Hematopoietic multipotent progenitor cell treated with erythropoietin and hydrocortisone succinate and interleukin-3 and kit ligand, for 6 days (in vitro differentiated cells): ENCODE measurements around the gene CCDC81.
"Not testable (repeated sequence)": the region's sequence is repeated elsewhere in the genome, so short reads cannot be mapped to it uniquely, and the experiment has no call there.

Experiments used
- DNase-seq: peaks from one replicate; pipeline ENCODE4 v3.0.0-alpha.2; 2015

CCDC81 gene

DNA sequence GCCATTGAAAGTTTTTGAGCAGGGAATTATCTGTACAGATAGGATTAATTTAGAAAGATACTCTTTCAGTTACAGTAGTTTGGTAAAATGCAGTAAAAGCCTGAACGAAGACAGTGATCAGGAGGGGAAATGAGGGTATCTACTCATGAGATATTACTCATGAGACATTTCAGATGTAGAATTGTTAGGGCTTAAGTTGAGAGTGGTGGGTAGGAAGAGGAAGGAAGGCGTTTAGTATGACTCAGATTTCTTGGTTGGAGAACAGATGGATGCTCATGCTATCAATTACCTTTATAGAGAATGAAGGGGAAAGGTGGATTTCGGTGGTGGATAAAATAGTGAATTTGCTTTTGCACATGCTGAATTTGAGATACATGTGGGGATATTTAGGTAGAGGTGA is 15.8 kb downstream of the CCDC81 start:
- no peak for DNase-seq

GRCh38 chr11:86395061-86395551 is 20.4 kb downstream of the CCDC81 start:
- DNase-seq, result no peak

- DNase-seq, result no peak
These were observed 21.7 kb downstream of the CCDC81 start for GRCh38 chr11:86396396-86396795.

DNA sequence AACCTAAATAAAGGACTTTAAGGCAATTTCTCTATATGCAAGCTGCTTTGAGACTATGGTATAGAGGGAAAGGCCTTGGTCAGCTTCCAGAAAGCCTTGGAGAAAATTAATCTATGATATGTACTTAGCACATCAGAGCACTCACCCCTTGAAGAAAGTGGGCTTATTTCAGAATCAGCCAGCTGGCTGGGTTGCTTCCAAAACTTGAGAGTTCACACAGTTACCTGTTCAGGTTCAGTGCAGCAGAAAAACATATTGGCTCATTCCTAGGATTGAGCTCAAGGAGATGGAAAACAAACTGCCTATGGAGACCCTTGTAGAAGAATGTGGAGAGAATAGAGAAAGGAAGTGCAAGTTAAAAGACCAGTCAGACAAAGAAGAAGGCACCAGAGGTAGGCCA is 22.7 kb downstream of the CCDC81 start:
- no peak for DNase-seq

DNA sequence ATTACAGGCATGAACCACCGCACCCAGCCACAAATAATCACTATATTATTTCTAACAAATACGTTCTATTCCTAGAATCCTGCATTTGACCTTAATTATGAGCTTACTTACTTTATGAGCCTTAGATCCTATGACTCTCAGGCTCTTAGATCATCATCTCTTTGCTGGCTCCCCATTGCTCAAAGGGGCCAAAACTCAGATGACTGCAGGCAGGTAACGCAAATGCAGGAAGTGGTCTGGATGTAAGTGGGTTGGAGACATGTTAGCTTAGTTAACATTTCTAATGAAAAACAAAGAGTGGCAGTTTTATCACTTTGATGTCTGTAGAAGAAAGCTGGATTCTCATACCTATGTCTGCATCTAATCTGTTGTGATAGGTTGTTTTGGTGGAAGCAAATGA is 23.4 kb downstream of the CCDC81 start:
- DNase-seq, result no peak

GRCh38 chr11:86403458-86403857 is 28.8 kb downstream of the CCDC81 start:
- no peak for DNase-seq

GRCh38 chr11:86408845-86409244 is 34.2 kb downstream of the CCDC81 start:
- DNase-seq, result no peak

DNA sequence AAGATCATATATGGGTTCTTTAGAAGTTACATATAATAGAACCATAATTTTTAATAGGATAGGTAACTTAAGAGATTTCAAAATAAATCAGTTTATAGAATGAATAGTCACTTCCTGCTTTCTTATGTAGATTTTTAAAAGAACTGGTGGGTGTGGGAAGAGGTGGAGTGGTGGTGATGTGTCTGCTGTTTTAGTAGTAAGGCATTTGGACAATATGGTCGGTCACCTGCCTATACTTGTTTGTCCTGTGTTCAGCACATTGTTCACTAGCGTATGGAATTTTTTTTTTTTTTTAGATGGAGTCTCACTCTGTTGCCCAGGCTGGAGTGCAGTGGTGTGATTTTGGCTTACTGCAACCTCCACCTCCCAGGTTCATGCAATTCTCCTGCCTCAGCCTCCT is 39.3 kb downstream of the CCDC81 start:
- DNase-seq, result no peak

DNA sequence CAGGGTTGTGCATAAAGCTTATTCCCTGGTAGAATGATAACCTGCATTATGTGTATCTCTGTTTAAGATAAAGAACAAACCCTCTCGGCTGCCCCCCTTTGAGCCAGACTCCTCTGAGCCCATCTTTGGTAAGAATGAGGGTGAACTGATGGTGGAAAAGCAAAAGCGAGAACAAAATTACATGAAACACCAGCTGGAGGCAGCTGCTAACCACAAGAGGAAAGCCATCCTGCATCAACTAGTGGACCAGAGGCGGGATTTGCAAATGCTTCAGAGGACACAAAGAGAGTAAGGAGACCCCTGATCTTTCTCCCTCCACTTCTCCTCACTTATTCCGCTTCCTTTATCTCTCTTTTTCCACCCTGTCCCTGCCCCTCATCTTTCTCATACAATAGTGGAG is 40.3 kb downstream of the CCDC81 start:
- no peak for DNase-seq

- DNase-seq, result peak; percentile 46
These were observed 41.8 kb downstream of the CCDC81 start for GRCh38 chr11:86416494-86416893.

GRCh38 chr11:86416951-86417350 is 42.3 kb downstream of the CCDC81 start:
- DNase-seq, result not testable (repeated sequence)

- DNase-seq, result no peak
These were observed 43.4 kb downstream of the CCDC81 start for GRCh38 chr11:86418106-86418505.

DNA sequence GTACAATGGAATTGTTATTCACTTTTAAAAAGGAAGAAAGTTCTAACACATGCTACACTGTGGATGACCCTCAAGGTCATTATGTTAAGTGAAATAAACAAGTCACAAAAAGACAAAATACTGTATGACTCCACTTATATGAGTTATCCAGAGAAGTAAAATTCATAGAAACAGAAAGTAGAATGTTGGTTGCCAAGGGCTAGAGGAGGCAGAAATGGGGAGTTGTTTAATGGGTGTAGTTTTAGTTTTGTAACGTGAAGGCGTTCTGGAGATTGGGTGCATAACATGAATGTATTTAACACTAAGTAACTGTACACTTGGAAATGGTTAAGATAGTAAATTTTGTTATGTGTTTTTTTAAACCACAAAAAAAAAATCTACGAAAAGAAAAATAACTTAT is 43.8 kb downstream of the CCDC81 start:
- no peak for DNase-seq

DNA sequence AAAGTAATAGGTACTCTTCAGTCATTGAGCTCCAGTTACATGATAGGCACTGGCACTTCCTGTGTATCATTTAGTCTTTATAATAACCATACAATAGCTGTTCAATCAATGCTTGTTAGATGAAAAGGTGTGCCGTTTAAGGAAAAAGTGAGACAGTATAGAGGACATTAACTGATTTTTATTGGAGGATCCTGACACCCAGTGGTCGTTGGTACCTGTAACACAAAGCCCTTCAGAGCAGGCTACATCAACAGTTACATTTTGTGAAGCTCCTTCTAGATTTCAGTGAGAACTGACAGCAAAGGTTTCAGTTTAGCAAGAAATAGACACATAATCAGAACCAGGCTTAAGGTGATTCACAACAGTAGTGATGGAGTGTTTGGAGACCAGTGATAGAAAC is 44.2 kb downstream of the CCDC81 start:
- DNase-seq, result peak; percentile 22

GRCh38 chr11:86421946-86422345 is 47.3 kb downstream of the CCDC81 start:
- DNase-seq, result no peak

GRCh38 chr11:86422371-86422770 is 47.7 kb downstream of the CCDC81 start:
- no peak for DNase-seq

DNA sequence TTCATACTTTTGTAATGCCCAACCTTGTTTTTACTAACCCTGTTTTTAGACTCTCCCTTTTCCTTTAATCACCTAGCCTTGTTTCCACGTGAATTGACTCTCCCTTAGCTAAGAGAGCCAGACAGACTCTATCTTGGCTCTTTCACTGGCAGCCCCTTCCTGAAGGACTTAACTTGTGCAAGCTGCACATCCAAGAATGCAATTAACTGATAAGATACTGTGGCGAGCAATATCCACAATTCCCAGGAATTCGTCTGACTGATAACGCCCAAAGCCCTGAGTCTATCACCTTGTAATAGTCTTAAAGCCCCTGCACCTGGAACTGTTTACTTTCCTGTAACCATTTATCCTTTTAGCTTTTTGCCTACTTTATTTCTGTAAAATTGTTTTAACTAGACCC is 48.8 kb downstream of the CCDC81 start:
- not testable (repeated sequence) for DNase-seq

GRCh38 chr11:86427441-86427840 is 52.8 kb downstream of the CCDC81 start:
- no peak for DNase-seq

DNA sequence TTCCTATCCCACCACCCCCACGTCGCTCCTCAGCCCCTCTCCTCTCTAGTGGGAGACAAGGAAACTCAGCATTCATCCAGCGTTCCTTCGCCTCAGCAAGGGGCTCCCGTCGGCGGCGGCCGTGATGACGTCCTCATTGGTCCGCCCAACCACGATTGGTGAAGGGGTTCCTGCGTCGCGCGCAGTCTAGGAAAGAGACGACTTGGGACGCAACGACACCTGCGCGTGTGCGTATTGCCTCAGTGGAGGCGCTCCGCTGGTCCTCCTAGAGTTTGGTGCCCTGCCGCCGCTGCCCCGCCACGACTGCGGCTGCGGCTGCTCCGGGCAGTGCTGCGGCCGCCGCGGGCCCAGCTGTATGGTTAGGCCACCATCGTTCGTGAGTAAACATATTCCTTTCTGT is 56.6 kb downstream of the CCDC81 start:
- DNase-seq, result no peak

DNA sequence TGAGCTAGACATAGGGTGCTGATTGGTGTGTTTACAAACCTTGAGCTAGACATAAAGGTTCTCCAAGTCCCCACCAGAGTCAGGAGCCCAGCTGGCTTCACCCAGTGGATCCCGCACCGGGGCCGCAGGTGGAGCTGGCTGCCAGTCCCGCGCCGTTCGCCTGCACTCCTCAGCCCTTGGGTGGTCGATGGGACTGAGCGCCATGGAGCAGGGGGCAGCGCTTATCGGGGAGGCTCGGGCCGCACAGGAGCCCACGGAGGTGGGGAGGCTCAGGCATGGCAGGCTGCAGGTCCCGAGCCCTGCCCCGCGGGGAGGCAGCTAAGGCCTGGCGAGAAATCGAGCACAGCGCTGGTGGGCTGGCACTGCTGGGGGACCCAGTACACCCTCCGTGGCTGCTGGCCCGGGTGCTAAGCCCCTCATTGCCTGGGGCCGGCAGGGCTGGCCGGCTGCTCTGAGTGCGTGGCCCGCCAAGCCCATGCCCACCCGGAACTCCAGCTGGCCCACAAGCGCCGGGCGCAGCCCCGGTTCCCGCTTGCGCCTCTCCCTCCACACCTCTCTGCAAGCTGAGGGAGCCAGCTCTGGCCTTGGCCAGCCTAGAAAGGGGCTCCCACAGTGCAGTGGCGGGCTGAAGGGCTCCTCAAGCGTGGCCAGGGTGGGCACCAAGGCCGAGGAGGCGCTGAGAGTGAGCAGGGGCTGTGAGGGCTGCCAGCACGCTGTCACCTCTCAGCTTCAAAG is 58.8 kb downstream of the CCDC81 start:
- DNase-seq, result not testable (repeated sequence)

DNA sequence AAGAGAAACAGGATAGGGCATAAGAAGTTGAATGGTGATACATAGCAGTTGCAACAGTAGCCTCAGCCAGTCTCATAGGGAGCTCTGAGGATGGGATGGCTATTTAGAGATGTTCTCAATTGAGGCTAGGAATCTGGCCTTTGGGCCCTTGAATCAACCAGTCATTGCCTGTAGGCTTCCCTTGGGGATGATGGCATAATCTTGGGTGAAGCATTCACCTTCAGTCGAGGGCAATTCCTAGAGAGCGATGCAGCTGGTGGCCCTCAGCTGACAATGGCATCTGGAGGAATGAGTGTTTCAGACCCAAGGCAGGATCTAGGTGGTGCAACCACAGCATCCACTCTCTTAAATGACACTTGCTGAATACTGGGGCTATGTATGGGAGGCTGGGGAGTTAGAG is 61.0 kb downstream of the CCDC81 start:
- no peak for DNase-seq

DNA sequence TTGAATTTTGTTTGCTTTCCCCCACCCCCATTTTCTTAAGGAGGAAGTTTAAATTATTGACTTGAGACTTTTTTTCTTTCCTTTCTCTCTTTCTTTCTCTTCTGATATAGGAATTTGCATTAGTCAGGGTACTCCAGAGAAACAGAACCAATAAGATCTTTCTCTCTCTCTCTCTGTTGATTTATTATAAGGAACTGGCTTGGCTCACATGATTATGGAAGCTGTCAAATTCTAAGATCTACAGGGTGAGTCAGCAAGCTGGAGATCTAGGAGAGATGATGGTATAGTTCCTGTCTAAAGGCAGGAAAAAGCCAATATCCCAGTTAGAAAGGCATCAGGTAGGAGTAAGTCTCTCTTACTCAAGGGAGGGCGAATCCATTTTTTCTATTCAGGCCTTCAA is 64.0 kb downstream of the CCDC81 start:
- no peak for DNase-seq

DNA sequence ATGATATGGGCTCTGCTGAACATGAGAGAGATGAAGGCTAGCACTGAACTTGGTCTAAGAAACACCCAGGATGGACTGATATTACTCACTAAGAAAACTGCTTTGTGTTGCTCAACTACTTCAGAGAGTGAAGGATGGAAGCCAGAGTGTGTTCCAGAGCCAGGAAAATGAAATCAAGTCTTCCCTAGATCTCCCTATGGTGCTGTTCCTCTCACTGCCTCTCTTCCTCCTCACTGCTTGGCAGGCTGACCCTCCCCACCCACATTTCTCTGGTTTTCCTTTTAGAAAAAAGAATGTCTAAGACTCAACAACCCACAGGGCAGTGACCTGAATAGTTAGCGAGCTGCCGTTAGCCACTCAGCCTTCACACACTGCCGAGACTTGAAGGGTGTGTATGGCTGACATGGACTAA is 65.6 kb downstream of the CCDC81 start:
- DNase-seq, result no peak

- no peak for DNase-seq
These were observed 66.2 kb downstream of the CCDC81 start for GRCh38 chr11:86440843-86441242.

GRCh38 chr11:86442420-86442819 is 67.7 kb downstream of the CCDC81 start:
- no peak for DNase-seq
